ENCODE measurements around the gene MCM3AP. TPM values are rescaled to one million over a fixed set of nuclear protein-coding genes. Genes with fewer than 3 reads are reported as not detected.

MCM3AP gene
- 142 and 153 TPM in 2 replicates for total RNA-seq
- long read RNA-seq, partial matches to known transcripts, result 21 of 27 reads
- long read RNA-seq, other reads (novel, unspliced or antisense), result 5 of 27 reads

GRCh38 chr21:46285206-46285661 is at the start of gene MCM3AP:
MCM3AP (minus strand) TSS chr21:46285611; CDS start chr21:46285286, 325 bp downstream.
- Mint-ChIP-seq H3K27ac (ENCODE audit: unreplicated experiment) (peak within 1 kb of the TSS; percentile 89), H3K4me3 (peak within 1 kb of the TSS; percentile 92), H3K36me3 (ENCODE audit: low read depth) (peaks cover 18% of the 10 kb centered on the region), H3K9me3 (no peaks in the 10 kb centered on the region), H3K27me3 (ENCODE audit: low read depth) (no peaks in the 10 kb centered on the region), H3K4me1 (peaks cover 45% of the 10 kb centered on the region)
- DNase-seq (ENCODE audit: low read depth, low spot score), result no peak
- TF ChIP-seq CTCF (conservative IDR thresholded peaks at IDR 0.05), result no peak

GRCh38 chr21:46334351-46335140 is 49.1 kb upstream of the MCM3AP start:
- peaks cover 17% of the 10 kb centered on the region for H3K36me3 Mint-ChIP-seq (ENCODE audit: low read depth)
- no peaks in the 10 kb centered on the region for H3K27me3 Mint-ChIP-seq (ENCODE audit: low read depth)
- no peaks in the 10 kb centered on the region for H3K4me1 Mint-ChIP-seq
- no peak overlapping the region for H3K27ac Mint-ChIP-seq (ENCODE audit: unreplicated experiment)
- H3K4me3 Mint-ChIP-seq, result no peak overlapping the region
- no peak for TF ChIP-seq CTCF (conservative IDR thresholded peaks at IDR 0.05)
- no peaks in the 10 kb centered on the region for H3K9me3 Mint-ChIP-seq
- DNase-seq (ENCODE audit: low read depth, low spot score), result no peak

GRCh38 chr21:46329796-46330195 is 44.4 kb upstream of the MCM3AP start:
- TF ChIP-seq CTCF (conservative IDR thresholded peaks at IDR 0.05), result no peak
- DNase-seq (ENCODE audit: low read depth, low spot score), result no peak
- Mint-ChIP-seq H3K27ac (ENCODE audit: unreplicated experiment) (no peak overlapping the region), H3K36me3 (ENCODE audit: low read depth) (peaks cover 9% of the 10 kb centered on the region), H3K4me1 (peaks cover 14% of the 10 kb centered on the region), H3K4me3 (no peak overlapping the region), H3K27me3 (ENCODE audit: low read depth) (no peaks in the 10 kb centered on the region), H3K9me3 (no peaks in the 10 kb centered on the region)

GRCh38 chr21:46328151-46328550 is 42.7 kb upstream of the MCM3AP start:
- Mint-ChIP-seq H3K36me3 (ENCODE audit: low read depth) (peaks cover 9% of the 10 kb centered on the region), H3K27ac (ENCODE audit: unreplicated experiment) (no peak overlapping the region), H3K4me3 (peak overlapping the region; percentile 19), H3K27me3 (ENCODE audit: low read depth) (no peaks in the 10 kb centered on the region), H3K9me3 (no peaks in the 10 kb centered on the region), H3K4me1 (peaks cover 14% of the 10 kb centered on the region)
- TF ChIP-seq CTCF (conservative IDR thresholded peaks at IDR 0.05), result no peak
- no peak for DNase-seq (ENCODE audit: low read depth, low spot score)

DNA sequence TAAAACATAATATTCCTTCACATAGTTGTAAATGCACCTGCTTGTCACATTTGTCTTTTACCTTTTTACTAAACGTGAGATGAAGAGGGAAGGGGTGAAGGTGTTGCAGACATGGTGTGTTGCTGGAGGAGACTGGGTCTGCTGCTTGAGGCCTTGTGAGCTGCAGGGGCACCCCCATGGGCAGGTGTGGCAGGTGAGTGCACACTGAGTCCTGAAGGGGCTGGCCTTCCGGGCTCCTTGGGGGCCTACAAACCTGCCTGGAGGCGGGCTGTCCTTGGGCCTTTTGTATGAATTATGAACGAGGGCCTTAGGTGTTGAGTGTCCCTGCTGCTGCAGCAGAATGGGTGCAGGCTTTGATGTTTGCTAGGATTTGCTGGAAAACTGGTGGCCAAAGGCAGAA is 42.3 kb upstream of the MCM3AP start:
- H3K4me3 Mint-ChIP-seq, result peak overlapping the region; percentile 41
- H3K4me1 Mint-ChIP-seq, result peaks cover 15% of the 10 kb centered on the region
- DNase-seq (ENCODE audit: low read depth, low spot score), result no peak
- no peak for TF ChIP-seq CTCF (conservative IDR thresholded peaks at IDR 0.05)
- H3K9me3 Mint-ChIP-seq, result no peaks in the 10 kb centered on the region
- H3K27me3 Mint-ChIP-seq (ENCODE audit: low read depth), result no peaks in the 10 kb centered on the region
- H3K36me3 Mint-ChIP-seq (ENCODE audit: low read depth), result peaks cover 9% of the 10 kb centered on the region
- no peak overlapping the region for H3K27ac Mint-ChIP-seq (ENCODE audit: unreplicated experiment)
